Measurements from ENCODE around the gene CYFIP1. TPM values are rescaled to one million over a fixed set of nuclear protein-coding genes. Genes with fewer than 3 reads are reported as not detected.

CYFIP1 gene
- total RNA-seq, 4 donors from 2014 or later = 77.4 to 121 (median 101) TPM

- H3K4me1 ChIP-seq = no peaks in the 10 kb centered on the region
These were observed 105.9 kb downstream of the CYFIP1 start for GRCh38 chr15:22874256-22874655.

GRCh38 chr15:22873841-22874240 is 106.3 kb downstream of the CYFIP1 start:
- TF ChIP-seq EP300 (IDR thresholded peaks at IDR 0.05) = no peak
- TF ChIP-seq POLR2A (IDR thresholded peaks at IDR 0.05) = no peak
- no peak for TF ChIP-seq CTCF (IDR thresholded peaks at IDR 0.05)
- 98% methylated on average over 8 to 9 of the region's 9 CpGs for WGBS, 2 donors
- Histone ChIP-seq H3K9me3 (peaks cover 0 to 9% (median 0%) of the 10 kb centered on the region in 4 donors), H3K27ac (no peak overlapping the region), H3K4me3 (no peak overlapping the region), H3K4me1 (no peaks in the 10 kb centered on the region), H3K27me3 (no peaks in the 10 kb centered on the region), H3K36me3 (peaks cover 0 to 100% (median 21%) of the 10 kb centered on the region in 3 donors)
- no peak for DNase-seq (ENCODE audit: low spot score in 2 of 2)

More at GRCh38 chr15:22874256-22874655, 105.9 kb downstream of the CYFIP1 start:
- Histone ChIP-seq H3K36me3 (peaks cover 0 to 100% (median 21%) of the 10 kb centered on the region in 3 donors), H3K27me3 (no peaks in the 10 kb centered on the region), H3K9me3 (peaks cover 0 to 9% (median 0%) of the 10 kb centered on the region in 4 donors), H3K27ac (no peak overlapping the region), H3K4me3 (no peak overlapping the region)
- DNase-seq (ENCODE audit: low spot score in 2 of 2) = no peak
- WGBS, 2 donors = 96% methylated on average over 8 of the region's 8 CpGs
- no peak for TF ChIP-seq CTCF (IDR thresholded peaks at IDR 0.05)
- TF ChIP-seq EP300 (IDR thresholded peaks at IDR 0.05) = no peak
- TF ChIP-seq POLR2A (IDR thresholded peaks at IDR 0.05) = no peak

GRCh38 chr15:22872936-22873701 is 107.0 kb downstream of the CYFIP1 start:
- Histone ChIP-seq H3K4me1 (no peaks in the 10 kb centered on the region), H3K4me3 (no peak overlapping the region), H3K27ac (no peak overlapping the region), H3K36me3 (peaks cover 0 to 100% (median 18%) of the 10 kb centered on the region in 3 donors), H3K27me3 (no peaks in the 10 kb centered on the region), H3K9me3 (peaks cover 0 to 9% (median 0%) of the 10 kb centered on the region in 4 donors)
- DNase-seq (ENCODE audit: low spot score in 2 of 2) = no peak
- TF ChIP-seq CTCF (IDR thresholded peaks at IDR 0.05) (no peak), POLR2A (IDR thresholded peaks at IDR 0.05) (no peak), EP300 (IDR thresholded peaks at IDR 0.05) (no peak)
- WGBS, 2 donors = 76 to 78% methylated on average over 17 of the region's 17 CpGs

- TF ChIP-seq CTCF (IDR thresholded peaks at IDR 0.05) (no peak), EP300 (IDR thresholded peaks at IDR 0.05) (no peak), POLR2A (IDR thresholded peaks at IDR 0.05) (no peak)
- Histone ChIP-seq H3K27me3 (no peaks in the 10 kb centered on the region), H3K4me3 (no peak overlapping the region), H3K27ac (no peak overlapping the region), H3K9me3 (no peaks in the 10 kb centered on the region), H3K36me3 (peaks cover 0 to 99% (median 16%) of the 10 kb centered on the region in 3 donors), H3K4me1 (no peaks in the 10 kb centered on the region)
- DNase-seq (ENCODE audit: low spot score in 2 of 2) = no peak
- WGBS, 2 donors = 82 to 93% methylated on average over 6 of the region's 6 CpGs
These were observed 108.6 kb downstream of the CYFIP1 start for GRCh38 chr15:22871481-22872086.

- Histone ChIP-seq H3K36me3 (peaks cover 0 to 99% (median 16%) of the 10 kb centered on the region in 3 donors), H3K9me3 (no peaks in the 10 kb centered on the region), H3K4me1 (no peaks in the 10 kb centered on the region), H3K27me3 (no peaks in the 10 kb centered on the region), H3K27ac (no peak overlapping the region), H3K4me3 (no peak overlapping the region)
- no peak for TF ChIP-seq CTCF (IDR thresholded peaks at IDR 0.05)
- no peak for TF ChIP-seq POLR2A (IDR thresholded peaks at IDR 0.05)
- no peak for TF ChIP-seq EP300 (IDR thresholded peaks at IDR 0.05)
- no peak for DNase-seq (ENCODE audit: low spot score in 2 of 2)
- WGBS, 2 donors = 96 to 97% methylated on average over 11 of the region's 11 CpGs
These were observed 109.3 kb downstream of the CYFIP1 start for GRCh38 chr15:22870865-22871264.

Measured in tibial nerve (tissue), 4 donors.